Keratinocyte (primary cell): ENCODE measurements around the gene HSDL2.

Experiments used
- EZH2 ChIP-seq: IDR thresholded peaks from one replicate; pipeline ENCODE4 v1.6.1; 2012; ENCODE audit warnings: inconsistent platforms, mild to moderate bottlenecking, low read length, moderate library complexity
- TF ChIP-seq, protein P1 (sequence below), 3 experiments: IDR thresholded peaks in 1 of 3; conservative IDR thresholded peaks in 1 of 3; optimal IDR thresholded peaks in 1 of 3; 2 replicates in 2 of 3; 3 replicates in 1 of 3; pipeline versions ENCODE3 to v1.5.1; 2011; ENCODE audit warnings: low read length in 3 of 3, mild to moderate bottlenecking in 3 of 3, moderate library complexity in 2 of 3, control low read depth in 1 of 3, inconsistent platforms in 1 of 3; ENCODE audit not compliant: insufficient read depth in 2 of 3; ENCODE audit errors: extremely low read depth in 1 of 3

DNA sequence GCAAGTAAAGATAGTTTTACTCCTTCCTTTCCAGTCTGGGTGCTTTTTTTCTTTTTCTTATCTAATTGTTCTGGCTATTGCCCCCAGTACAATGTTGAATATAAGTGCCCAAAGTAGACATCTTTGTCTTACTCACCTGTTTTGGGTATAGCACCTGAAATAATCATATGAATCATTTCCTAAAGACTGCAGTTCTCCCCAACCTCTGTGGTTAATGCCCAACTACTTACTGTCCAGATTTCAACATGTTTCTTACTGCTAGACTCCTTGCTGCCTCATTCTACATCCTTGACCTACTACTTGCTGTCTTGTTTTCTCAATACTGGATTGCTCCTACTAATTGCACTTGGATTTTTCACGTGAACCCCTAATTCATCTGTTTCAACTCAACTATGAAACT lies 8.8 kb upstream of the HSDL2 start:
- TF ChIP-seq EZH2 = no peak
- TF ChIP-seq, protein P1, sequence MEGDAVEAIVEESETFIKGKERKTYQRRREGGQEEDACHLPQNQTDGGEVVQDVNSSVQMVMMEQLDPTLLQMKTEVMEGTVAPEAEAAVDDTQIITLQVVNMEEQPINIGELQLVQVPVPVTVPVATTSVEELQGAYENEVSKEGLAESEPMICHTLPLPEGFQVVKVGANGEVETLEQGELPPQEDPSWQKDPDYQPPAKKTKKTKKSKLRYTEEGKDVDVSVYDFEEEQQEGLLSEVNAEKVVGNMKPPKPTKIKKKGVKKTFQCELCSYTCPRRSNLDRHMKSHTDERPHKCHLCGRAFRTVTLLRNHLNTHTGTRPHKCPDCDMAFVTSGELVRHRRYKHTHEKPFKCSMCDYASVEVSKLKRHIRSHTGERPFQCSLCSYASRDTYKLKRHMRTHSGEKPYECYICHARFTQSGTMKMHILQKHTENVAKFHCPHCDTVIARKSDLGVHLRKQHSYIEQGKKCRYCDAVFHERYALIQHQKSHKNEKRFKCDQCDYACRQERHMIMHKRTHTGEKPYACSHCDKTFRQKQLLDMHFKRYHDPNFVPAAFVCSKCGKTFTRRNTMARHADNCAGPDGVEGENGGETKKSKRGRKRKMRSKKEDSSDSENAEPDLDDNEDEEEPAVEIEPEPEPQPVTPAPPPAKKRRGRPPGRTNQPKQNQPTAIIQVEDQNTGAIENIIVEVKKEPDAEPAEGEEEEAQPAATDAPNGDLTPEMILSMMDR (optimal IDR thresholded peaks at IDR 0.05 in 1 of 3, IDR thresholded peaks at IDR 0.05 in 1 of 3, conservative IDR thresholded peaks at IDR 0.05 in 1 of 3; ENCODE audit: extremely low read depth in 1 of 3, insufficient read depth in 2 of 3, low read length in 3 of 3) = no peak
